D721Med (cell line): ENCODE results near the gene MEX3D.

ENCODE experiments used
- DNase-seq: peaks from one replicate; pipeline ENCODE4 v3.0.0; 2011; ENCODE audit warnings: low spot score; ENCODE audit not compliant: insufficient read length
- FAIRE-seq: peaks from 2 replicates; lab custom pipeline; 2011; peaks lifted over from hg19 to GRCh38; lab: Jason Lieb, UNC
- TF ChIP-seq, protein P1 (sequence below): IDR thresholded peaks from 2 replicates; pipeline ENCODE4 v1.5.1; 2012; ENCODE audit warnings: mild to moderate bottlenecking, control low read depth; ENCODE audit not compliant: insufficient read depth; ENCODE audit errors: missing control alignments

MEX3D gene

DNA sequence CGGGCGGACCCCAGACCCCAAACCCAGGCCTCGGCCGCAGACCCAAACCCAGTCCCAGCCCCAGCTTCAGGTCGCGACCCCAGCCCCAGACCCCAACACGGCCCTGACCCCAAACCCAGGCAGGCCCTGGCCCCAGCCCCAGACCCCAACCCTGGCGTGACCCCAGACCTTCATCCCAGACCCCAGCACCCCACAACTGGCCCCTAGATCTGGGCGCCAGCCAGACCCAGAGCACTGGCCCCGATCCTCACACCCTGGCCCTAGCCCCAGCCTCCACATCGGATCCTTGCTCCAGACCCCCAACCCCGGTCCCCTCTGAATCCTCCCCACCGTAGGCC lies 17.1 kb upstream of the MEX3D start:
- DNase-seq (no peak), FAIRE-seq (no peak)
- TF ChIP-seq, protein P1, sequence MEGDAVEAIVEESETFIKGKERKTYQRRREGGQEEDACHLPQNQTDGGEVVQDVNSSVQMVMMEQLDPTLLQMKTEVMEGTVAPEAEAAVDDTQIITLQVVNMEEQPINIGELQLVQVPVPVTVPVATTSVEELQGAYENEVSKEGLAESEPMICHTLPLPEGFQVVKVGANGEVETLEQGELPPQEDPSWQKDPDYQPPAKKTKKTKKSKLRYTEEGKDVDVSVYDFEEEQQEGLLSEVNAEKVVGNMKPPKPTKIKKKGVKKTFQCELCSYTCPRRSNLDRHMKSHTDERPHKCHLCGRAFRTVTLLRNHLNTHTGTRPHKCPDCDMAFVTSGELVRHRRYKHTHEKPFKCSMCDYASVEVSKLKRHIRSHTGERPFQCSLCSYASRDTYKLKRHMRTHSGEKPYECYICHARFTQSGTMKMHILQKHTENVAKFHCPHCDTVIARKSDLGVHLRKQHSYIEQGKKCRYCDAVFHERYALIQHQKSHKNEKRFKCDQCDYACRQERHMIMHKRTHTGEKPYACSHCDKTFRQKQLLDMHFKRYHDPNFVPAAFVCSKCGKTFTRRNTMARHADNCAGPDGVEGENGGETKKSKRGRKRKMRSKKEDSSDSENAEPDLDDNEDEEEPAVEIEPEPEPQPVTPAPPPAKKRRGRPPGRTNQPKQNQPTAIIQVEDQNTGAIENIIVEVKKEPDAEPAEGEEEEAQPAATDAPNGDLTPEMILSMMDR: no peak

DNA sequence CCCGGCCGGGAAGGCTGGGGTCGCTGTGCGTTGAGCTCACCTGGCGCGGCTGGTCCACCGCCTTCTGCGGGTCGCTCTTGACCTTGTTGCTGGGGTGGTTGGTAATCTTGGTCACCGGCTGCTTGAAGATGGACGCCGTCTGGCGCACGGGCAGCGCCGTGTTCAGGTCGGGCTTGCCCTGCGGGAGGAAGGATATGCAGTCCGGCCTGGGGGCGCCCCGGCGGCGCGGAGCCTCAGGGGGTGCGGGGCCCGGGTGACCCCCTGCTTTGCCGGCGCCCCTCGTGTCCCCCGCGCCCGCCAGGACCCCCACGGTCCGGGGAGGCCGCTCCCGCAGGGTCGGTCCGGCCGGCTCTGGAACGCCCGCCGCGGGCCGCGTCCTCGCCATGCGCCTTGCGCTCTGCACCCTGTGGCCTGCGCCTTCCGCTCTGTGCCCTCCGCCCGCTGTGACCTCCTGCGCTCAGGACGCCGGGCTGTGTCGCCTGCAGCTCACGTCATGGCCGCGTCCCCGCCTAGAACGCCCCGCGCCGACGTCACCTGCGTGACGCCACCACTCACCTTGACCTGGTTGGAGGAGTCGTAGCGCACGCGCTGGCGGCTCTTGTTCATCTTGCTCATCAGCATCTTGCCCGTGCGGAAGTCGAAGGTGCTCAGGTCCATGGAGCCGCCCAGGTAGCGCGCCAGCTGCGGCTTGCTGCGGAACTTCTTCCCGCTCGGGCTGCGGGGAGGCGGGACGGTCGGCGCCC lies 16.5 kb upstream of the MEX3D start:
- TF ChIP-seq, protein P1: no peak
- FAIRE-seq (no peak), DNase-seq (no peak)

DNA sequence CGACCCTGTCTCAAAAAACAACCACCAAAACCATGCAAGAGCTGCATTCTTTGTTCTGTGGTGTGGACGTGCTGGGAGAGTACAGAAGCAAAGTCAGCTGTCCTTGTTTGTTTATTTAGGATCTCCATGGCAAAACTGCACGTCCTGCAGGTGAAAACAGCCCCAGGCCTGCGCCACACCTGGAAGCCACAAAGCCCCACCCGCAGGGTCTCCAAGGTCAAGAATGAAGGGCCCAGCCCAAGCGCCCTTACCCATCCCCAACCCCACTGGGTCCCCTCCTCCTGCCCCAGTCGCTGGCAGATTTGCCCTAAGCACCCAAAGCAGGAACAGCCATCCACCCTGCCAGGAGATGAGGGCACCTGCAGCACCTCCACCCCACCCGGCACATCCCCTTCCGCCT lies 14.1 kb upstream of the MEX3D start:
- FAIRE-seq (no peak), DNase-seq (no peak)
- TF ChIP-seq, protein P1: no peak

DNA sequence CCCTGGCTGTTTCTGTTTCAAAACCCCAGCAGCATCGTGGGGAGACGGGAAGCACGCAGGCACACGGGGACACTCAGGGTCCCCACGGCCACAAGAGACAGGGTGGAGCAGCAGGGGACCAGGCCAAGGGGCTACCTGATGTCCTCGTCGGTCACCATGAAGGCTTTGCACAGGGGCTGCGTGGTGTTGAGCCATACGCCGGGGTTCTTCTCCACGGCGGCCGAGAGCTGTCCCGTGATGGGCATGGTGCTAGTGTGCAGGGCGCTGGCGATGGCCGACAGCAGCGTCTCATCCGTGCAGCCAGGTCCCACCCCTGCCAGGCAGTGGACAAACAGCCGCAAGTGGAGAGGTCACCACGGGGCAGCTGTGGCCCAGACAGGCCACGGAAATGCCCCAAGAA lies 12.8 kb upstream of the MEX3D start:
- no peak for FAIRE-seq
- no peak for DNase-seq
- TF ChIP-seq, protein P1: no peak

DNA sequence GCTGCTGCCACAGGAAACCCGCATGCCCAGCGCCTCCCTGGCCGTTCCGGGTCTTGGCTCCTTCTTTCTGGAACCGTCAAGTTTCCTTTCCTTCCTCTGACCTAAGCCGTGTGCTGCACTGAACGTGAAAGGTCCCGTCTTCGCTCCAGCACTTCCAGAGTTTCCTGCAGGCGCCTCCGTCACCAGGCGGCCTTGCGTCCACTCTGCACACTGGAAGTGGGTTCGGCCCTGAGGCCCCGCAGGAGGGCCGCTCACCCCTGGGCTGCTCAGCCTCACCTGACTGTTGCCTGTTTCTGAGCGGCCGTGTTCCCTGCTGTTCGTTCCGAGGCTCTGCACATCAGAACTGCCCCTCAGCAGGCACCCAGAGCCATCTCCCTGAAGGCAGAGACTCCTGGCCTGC lies 12.3 kb upstream of the MEX3D start:
- no peak for DNase-seq
- TF ChIP-seq, protein P1: no peak
- FAIRE-seq: no peak

DNA sequence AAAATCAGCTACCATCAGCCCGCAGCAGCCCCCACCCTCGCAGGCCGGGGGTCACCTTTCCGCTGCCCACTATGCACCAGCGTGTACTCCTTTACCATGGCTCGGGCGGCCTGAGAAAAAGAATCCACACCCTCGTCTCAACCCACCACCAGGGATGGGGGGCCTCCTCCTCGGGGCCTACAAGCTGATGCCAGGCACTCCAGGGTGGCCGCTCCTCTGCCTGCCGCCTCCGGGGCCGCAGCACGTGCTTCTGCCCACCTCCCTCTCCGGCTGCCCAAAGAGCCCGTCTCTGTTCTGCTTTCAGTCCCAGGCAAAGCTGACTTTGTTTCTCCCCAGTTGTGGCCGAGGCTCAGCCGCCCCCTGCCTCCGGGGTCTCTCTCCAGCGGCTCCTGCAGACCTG lies 11.1 kb upstream of the MEX3D start:
- no peak for FAIRE-seq
- DNase-seq: no peak
- TF ChIP-seq, protein P1: no peak

DNA sequence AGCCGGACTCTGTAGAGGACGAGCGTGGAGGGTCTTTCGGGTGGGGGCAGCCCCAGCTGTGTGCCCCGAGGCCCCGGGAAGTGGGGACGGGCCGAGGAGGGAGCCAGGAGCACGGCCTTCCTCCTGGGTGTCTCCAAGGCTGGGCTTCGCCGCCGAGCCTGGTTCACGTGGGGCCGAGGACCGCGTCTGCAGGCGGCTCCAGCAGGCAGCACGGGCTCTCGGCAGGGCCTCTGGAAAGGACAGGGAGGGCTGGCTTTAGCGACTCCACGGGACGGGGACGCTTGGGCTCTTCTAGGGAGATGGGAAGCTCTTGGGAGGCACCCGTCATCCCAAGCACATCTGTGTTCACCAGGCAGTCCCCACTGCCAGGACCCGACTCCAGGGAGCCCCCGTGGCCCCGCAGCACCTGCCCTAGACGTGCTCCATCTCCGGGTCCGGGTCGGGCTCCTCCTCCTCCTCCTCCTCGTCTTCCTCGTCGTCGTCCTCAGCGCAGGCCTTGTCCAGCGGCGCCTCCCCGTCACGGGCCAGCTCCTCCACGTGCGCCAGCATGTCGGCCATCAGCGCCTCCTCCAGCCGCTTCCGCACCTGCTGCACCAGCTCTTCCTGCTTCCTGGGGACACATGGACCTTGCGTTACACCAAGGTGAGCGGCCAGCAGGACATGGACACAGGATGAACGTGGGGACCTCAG lies 9.9 kb upstream of the MEX3D start:
- DNase-seq (no peak), FAIRE-seq (no peak)
- TF ChIP-seq, protein P1: no peak
